GM18951 (cell line): ENCODE measurements around the gene SOX5.

Source experiments
- POLR2A ChIP-seq: IDR thresholded peaks from 4 replicates; pipeline ENCODE4 v1.6.1; 2011; ENCODE audit warnings: mild to moderate bottlenecking; ENCODE audit not compliant: insufficient read length, insufficient read depth; ENCODE audit errors: extremely low read depth
- in situ Hi-C: fragments of 300-500 bp; cut with MboI; formaldehyde crosslinking; loops from one replicate; pipeline ENCODE4 v1.12.0; 2022; ENCODE audit warnings: low sequenced_read_pairs, mixed read lengths, inconsistent platforms; ENCODE audit not compliant: unreplicated experiment

The SOX5 gene

GRCh38 chr12:23938422-23938821 lies 11.0 kb downstream of the SOX5 start:
- in situ Hi-C loops = no loop called here
- no peak for TF ChIP-seq POLR2A

GRCh38 chr12:23931176-23931575 lies 18.3 kb downstream of the SOX5 start:
- in situ Hi-C loops = no loop called here
- no peak for TF ChIP-seq POLR2A

DNA sequence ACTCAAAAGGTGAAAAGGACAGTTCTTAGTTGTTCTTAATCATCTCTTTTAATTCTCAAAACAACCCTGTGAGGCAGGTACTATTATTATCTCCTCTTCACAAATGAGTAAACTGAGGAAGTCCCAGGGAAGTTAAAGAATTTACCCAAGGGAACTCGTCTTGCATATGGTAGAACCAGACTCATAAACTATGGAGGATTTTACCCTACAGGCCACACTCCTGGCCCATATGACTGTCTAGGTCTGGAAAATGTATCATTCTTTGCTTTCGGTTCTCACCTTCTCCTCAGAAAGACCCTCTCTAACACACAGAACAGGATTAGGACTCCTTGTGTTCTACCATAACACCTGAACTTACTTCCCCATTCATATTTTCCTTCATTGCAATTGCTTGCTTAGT lies 18.9 kb downstream of the SOX5 start:
- no peak for TF ChIP-seq POLR2A

GRCh38 chr12:23929906-23930305 lies 19.6 kb downstream of the SOX5 start:
- no peak for TF ChIP-seq POLR2A
- in situ Hi-C loops = no loop called here

More for the DNA sequence above, 18.9 kb downstream of the SOX5 start:
- in situ Hi-C loops = no loop called here

- in situ Hi-C loops = no loop called here
- no peak for TF ChIP-seq POLR2A
These were observed 21.6 kb downstream of the SOX5 start for GRCh38 chr12:23927907-23928306.

GRCh38 chr12:23921099-23921856 lies 28.2 kb downstream of the SOX5 start:
- in situ Hi-C loops = no loop called here
- no peak for TF ChIP-seq POLR2A

- TF ChIP-seq POLR2A = no peak
- in situ Hi-C loops = no loop called here
These were observed 37.9 kb downstream of the SOX5 start for GRCh38 chr12:23911574-23911973.

GRCh38 chr12:23909551-23909950 lies 39.9 kb downstream of the SOX5 start:
- in situ Hi-C loops = no loop called here
- no peak for TF ChIP-seq POLR2A

DNA sequence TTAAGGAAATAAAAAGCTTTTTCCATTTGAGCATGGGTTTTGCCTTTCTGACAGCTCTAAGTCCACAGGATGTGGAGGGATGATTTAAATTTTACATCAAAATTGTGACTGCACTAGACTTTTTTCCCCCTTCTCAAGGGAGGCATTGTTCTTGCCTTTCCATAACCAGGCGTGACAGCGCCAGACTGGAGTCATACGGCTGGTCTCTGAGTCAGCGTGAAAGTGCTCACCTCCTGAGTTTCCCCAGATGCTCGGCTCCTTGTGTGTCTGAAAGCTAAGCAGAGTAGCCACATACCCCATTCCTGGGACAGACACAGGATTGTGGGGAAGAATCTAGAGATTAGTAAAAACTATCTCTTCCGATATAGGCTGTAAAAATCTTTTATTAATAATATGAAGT lies 43.1 kb downstream of the SOX5 start:
- in situ Hi-C loops = no loop called here
- TF ChIP-seq POLR2A = no peak

GRCh38 chr12:23899434-23899833 lies 50.0 kb downstream of the SOX5 start:
- no peak for TF ChIP-seq POLR2A
- in situ Hi-C loops = no loop called here

DNA sequence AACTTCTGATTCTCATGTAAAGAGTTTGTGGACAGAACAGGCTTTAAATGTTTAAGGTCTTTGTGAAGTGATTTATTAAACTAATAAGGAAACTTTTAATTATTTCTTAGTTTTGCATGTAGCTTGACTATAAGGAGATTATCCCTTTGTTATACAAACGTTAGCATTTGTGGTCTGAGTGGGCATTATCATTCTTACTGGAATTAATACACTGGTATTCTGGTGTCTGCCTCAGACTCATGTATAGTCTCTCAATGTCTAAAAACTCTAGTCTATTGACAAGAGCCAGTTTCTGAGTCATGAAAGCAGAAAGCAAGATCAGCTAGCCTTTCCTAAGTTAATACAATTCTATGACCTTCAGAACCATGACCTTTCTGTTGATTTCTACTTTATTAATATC lies 51.3 kb downstream of the SOX5 start:
- TF ChIP-seq POLR2A = no peak
- in situ Hi-C loops = no loop called here

GRCh38 chr12:23895792-23896218 lies 53.7 kb downstream of the SOX5 start:
- no peak for TF ChIP-seq POLR2A
- in situ Hi-C loops = no loop called here

GRCh38 chr12:23893611-23894010 lies 55.9 kb downstream of the SOX5 start:
- TF ChIP-seq POLR2A = no peak
- in situ Hi-C loops = no loop called here

DNA sequence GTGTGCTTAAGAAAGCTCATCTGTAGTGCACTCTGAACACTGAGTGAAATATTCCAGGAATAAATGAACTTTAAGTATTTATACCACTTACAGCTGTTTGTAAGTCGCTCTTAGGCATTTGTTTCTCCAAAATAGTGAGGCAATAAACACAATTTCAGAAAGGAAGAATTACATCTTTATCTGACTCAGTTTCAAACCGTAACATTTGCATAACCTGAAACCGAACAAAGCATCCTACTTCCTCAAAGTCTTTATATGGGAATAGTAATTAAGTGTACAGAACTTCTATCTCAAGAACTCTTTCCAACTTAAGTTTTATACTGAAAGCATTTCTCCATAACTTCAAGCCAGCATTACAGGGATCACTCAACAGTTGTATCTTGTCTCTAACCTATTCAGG lies 58.4 kb downstream of the SOX5 start:
- in situ Hi-C loops = no loop called here
- no peak for TF ChIP-seq POLR2A
